Naive thymus-derived CD8-positive, alpha-beta T cell (primary cell): ENCODE measurements around the gene STAU1. TPM values are rescaled to one million over a fixed set of nuclear protein-coding genes. Genes with fewer than 3 reads are reported as not detected.
A peak's percentile ranks its signal among the peaks of the same experiment; 100 is the strongest.

Experiments
- ATAC-seq, 2 donors: fragments of 150-1000 bp; cut with Tn5 transposase in 1 of 2; sonication (Bioruptor Pico), chemical (Tn5 transposase) in 1 of 2; 1 replicate in 1 of 2; 2 replicates in 1 of 2; pipeline ENCODE4 v1.10.0; 2021; ENCODE audit warnings: mild to moderate bottlenecking in 2 of 2, moderate library complexity in 2 of 2
- POLR2A ChIA-PET: fragments of 350-600 bp; sonication (Branson Sonifier 250); formaldehyde crosslinking; loops from one replicate; lab custom pipeline; 2021; ENCODE audit warnings: antibody characterized with exemption; lab: Charles Lee
- DNase-seq, 10 donors: peaks; one replicate each; pipeline versions ENCODE4 v3.0.0 to v3.0.0-alpha.2; 2020 to 2022
- H3K27ac Mint-ChIP-seq, 10 donors: one replicate each; pipeline ENCODE4 v1.8.0; 2020 to 2022; ENCODE audit warnings: mild to moderate bottlenecking in 10 of 10, mixed read lengths in 10 of 10, moderate library complexity in 4 of 10, inconsistent platforms in 1 of 10
- H3K27me3 Mint-ChIP-seq, 5 donors: one replicate each; pipeline ENCODE4 v1.8.0; 2021 to 2022; ENCODE audit warnings: mixed read lengths in 5 of 5
- H3K36me3 Mint-ChIP-seq, 3 donors: one replicate each; pipeline ENCODE4 v1.8.0; 2020 to 2022; ENCODE audit warnings: mixed read lengths in 3 of 3, mild to moderate bottlenecking in 2 of 3, inconsistent platforms in 1 of 3
- H3K4me1 Mint-ChIP-seq, 4 donors: one replicate each; pipeline ENCODE4 v1.8.0; 2021 to 2022; ENCODE audit warnings: mixed read lengths in 4 of 4
- H3K4me3 Mint-ChIP-seq, 10 donors: one replicate each; pipeline ENCODE4 v1.8.0; 2020 to 2022; ENCODE audit warnings: mild to moderate bottlenecking in 10 of 10, mixed read lengths in 10 of 10, moderate library complexity in 6 of 10, inconsistent platforms in 1 of 10
- H3K9me3 Mint-ChIP-seq, 9 donors: one replicate each; pipeline ENCODE4 v1.8.0; 2020 to 2022; ENCODE audit warnings: mixed read lengths in 9 of 9, mild to moderate bottlenecking in 3 of 9, inconsistent platforms in 1 of 9, moderate library complexity in 1 of 9
- polyA plus RNA-seq, 3 donors: library from polyadenylated mRNA; unstranded; fragments of 300-500 nt; fragmentation: Illumina TruSeq; gene quantifications; one replicate each; pipeline ENCODE4 v1.2.3, GENCODE V29; 2021
- total RNA-seq, 8 experiments: library from RNA in 2 of 8; stranded (reverse) in 2 of 8; gene quantifications; one replicate each; pipeline ENCODE4 v1.2.3 and lab custom pipeline; 2021 to 2026

The STAU1 gene
- total and polyA plus RNA-seq, 5 experiments from 2014 or later: 28.5 to 45.3 (median 34.7) TPM

DNA sequence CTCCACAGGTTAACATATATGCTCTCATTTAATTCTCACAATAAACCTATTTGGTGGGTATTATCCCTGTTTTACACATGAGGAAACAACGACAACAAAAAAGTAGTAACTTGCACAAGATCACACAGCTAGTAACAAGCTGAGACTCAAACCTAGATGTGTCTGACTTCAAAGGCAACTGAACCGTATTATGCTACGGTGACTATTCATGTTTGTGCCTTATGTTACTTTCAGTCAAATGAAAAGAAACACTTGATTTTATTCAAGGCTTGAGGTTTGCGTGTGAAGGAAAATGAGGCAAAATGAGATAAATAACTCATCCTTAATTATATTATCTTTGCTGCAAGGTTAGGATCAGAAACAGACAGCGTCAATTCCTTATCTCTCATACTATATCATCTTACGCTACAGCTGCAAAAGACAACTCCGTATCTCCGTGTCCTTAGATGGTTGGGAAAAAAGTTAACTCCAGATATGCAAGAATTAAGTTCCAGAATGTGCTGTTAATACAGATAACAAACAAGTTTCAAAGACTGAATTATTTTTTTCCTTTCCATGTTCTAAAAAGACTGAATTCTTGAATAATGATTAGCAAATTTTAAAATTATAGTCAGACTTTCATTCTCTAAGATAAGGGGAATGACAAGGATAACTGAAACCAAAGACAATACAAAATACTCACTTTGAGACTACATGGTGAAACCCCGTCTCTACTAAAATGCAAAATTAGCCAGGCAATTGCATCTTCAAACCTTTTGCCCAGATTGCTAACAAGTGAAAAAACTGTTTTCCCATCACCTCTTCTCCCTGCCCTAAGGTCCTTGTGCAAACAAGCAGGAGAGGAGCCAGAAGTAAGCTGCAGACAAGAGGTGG lies 27.8 kb downstream of the STAU1 start:
- Mint-ChIP-seq H3K27me3 (no peaks in the 10 kb centered on the region), H3K9me3 (no peaks in the 10 kb centered on the region), H3K4me1 (peaks cover 7 to 59% (median 32%) of the 10 kb centered on the region in 4 donors), H3K4me3 (no peak overlapping the region), H3K27ac (peak overlapping the region in 8 of 10 donors; percentile 5 to 81 (median 34)), H3K36me3 (peaks cover 0 to 64% (median 9%) of the 10 kb centered on the region in 3 donors)
- ATAC-seq (no peak), DNase-seq (no peak)
- POLR2A ChIA-PET: no interaction called here

DNA sequence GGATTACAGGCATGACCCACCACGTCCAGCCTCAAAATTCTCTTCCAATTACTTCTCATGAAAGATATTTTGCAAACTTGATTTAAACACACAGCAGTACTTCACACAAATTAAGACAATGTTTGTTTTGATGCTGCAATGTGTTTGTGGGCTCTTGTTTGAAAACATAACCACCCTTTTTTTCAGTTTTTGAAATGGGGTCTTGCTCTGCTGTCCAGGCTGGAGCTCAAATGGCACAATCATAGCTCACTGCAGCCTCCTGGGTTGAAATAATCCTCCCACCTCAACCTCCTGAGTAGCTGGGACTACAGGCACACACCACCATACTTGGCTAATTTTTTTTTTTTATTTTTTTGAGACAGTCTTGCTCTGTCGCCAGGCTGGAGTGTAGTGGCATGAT lies 31.0 kb downstream of the STAU1 start:
- POLR2A ChIA-PET: no interaction called here
- DNase-seq (no peak), ATAC-seq (no peak)
- Mint-ChIP-seq H3K27me3 (no peaks in the 10 kb centered on the region), H3K27ac (peak overlapping the region in 2 of 10 donors; percentile 3 to 41), H3K36me3 (peaks cover 0 to 73% (median 8%) of the 10 kb centered on the region in 3 donors), H3K4me3 (no peak overlapping the region), H3K4me1 (peaks cover 7 to 55% (median 34%) of the 10 kb centered on the region in 4 donors), H3K9me3 (no peaks in the 10 kb centered on the region)

DNA sequence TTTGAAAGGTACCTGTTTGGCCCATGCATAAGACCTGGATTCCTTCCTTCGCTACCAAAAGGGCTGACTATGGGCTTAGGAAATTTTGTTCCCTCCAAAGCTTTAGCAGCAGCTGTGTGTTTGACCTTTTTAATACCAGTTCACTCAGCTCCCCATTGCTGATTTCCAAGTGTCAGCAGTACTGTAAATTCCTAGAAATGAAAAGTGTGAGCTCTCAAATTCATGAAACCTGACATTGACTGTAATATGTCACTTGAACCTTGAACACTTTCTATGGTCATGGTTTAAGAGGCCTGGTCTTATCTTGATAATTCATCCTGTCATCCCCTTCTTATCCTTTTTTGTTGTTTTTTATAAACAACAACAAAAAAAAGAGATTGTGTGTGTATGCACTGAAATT lies 31.7 kb downstream of the STAU1 start:
- H3K27ac Mint-ChIP-seq: peak overlapping the region in 7 of 10 donors; percentile 4 to 49 (median 39)
- POLR2A ChIA-PET: no interaction called here
- no peaks in the 10 kb centered on the region for H3K27me3 Mint-ChIP-seq
- no peak for DNase-seq
- H3K9me3 Mint-ChIP-seq: no peaks in the 10 kb centered on the region
- H3K4me1 Mint-ChIP-seq: peaks cover 7 to 52% (median 27%) of the 10 kb centered on the region in 4 donors
- H3K36me3 Mint-ChIP-seq: peaks cover 0 to 76% (median 11%) of the 10 kb centered on the region in 3 donors
- ATAC-seq: no peak
- no peak overlapping the region for H3K4me3 Mint-ChIP-seq

DNA sequence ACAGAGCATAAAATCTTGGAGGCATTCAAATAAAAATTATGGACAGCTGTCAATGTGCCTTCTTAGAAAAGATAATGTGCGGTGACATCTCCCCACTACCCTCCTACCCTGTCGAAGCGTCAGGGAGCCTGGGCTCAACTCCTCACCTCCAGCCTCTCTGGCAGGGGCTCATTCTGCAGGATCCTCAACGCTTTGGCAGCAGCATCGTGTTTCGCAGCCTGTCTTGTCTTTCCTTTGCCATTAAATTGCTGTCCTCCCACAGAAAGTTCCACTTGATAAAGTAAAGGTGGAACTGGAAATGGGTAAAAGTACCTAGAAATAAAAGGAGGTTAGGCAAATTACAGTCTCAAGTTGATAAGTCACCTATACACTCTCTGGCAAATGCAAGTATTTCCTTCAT lies 36.7 kb downstream of the STAU1 start:
- Mint-ChIP-seq H3K9me3 (no peaks in the 10 kb centered on the region), H3K4me1 (peaks cover 7 to 34% (median 12%) of the 10 kb centered on the region in 4 donors), H3K36me3 (peaks cover 0 to 84% (median 10%) of the 10 kb centered on the region in 3 donors), H3K27ac (peak overlapping the region in 1 of 10 donors; percentile 43), H3K27me3 (no peaks in the 10 kb centered on the region), H3K4me3 (no peak overlapping the region)
- POLR2A ChIA-PET: interaction anchor here (0.7 kb wide), 1 partner anchor 324 kb away, joined by 3 read pairs; no protein-coding TSS in a partner anchor
- DNase-seq: no peak
- no peak for ATAC-seq

DNA sequence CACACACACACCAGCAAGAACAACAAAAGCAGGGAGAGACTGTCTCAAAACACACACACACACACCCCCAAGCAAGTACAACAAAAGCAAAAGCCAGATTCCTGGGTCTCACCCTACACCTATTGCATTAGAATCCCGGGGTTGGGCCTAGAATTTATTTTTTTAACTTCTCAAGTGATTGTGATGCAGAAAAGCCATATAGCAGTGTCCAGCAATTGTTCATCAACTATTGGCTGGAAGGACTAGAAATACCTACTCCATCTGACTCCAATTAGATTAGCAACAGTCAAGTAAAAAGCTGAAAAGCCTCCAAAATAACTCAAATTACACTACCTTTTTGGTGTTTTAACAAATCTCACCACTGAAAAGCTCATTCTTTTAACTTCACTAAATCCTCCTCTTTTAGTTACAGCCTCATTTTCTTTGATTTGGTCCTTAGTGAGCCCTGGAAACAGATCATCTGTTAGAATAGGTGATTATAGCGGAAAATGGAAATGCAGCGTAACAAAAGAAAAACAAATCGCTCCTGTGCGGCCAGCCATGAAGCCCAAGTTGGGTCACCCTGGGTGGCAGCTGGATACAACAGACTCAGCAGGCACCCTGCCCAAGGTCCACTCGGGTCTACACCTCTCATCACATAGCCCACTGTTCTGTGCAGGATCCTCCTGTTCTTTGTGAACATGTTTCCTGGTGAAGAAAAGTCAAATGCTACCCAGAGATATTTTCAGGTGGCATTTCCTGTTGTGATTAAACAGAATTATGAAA lies 38.7 kb downstream of the STAU1 start:
- no peak for ATAC-seq
- H3K36me3 Mint-ChIP-seq: peaks cover 0 to 88% (median 12%) of the 10 kb centered on the region in 3 donors
- no peaks in the 10 kb centered on the region for H3K27me3 Mint-ChIP-seq
- no peak overlapping the region for H3K4me3 Mint-ChIP-seq
- POLR2A ChIA-PET: no interaction called here
- DNase-seq: no peak
- H3K4me1 Mint-ChIP-seq: peaks cover under 1 to 24% (median 5%) of the 10 kb centered on the region in 4 donors
- H3K9me3 Mint-ChIP-seq: no peaks in the 10 kb centered on the region
- peak overlapping the region in 9 of 10 donors; percentile 23 to 87 (median 71) for H3K27ac Mint-ChIP-seq

DNA sequence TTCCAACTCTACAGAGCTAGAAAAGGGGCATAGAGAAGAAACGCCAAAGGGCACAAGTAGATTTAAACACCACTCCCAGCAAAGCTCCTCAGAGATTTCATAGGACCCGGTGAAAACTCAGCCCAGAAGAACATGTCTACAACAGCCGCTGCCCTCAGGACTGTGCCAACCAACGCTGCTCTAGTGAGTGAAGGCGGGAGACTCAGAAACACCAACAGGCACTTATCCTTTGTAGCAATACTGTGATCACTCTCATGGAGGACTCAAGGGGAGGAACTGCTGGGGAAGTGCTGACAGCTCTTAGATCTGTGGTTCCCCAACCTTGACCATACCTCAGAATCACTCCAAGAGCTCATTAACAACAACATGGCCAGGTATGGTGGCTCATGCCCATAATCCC lies 39.5 kb downstream of the STAU1 start:
- POLR2A ChIA-PET: no interaction called here
- Mint-ChIP-seq H3K27me3 (no peaks in the 10 kb centered on the region), H3K36me3 (peaks cover 0 to 93% (median 17%) of the 10 kb centered on the region in 3 donors), H3K4me3 (no peak overlapping the region), H3K4me1 (peaks cover 6 to 26% (median 7%) of the 10 kb centered on the region in 4 donors), H3K9me3 (no peaks in the 10 kb centered on the region), H3K27ac (peak overlapping the region in 5 of 10 donors; percentile 29 to 84 (median 71))
- DNase-seq: no peak
- ATAC-seq: no peak

DNA sequence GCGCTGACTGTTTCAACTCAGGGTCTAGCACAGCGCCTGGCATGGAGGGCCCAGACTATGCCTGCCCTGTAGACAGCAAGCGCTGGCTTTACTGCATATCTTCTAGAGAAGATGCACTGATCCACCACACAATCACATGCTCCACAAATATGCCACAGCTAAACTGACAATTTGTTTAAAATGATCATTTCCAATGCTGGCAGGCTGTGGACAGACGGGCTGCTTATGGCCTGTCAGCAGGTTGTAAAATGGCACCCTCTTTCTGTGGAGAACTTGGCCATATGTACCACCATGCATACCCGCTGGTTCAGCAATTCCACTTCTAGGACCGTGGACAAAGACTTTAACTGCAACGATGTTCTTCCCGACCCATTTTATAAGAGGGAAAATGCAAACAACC lies 40.8 kb downstream of the STAU1 start:
- Mint-ChIP-seq H3K27me3 (no peaks in the 10 kb centered on the region), H3K36me3 (peaks cover 0 to 92% (median 17%) of the 10 kb centered on the region in 3 donors), H3K9me3 (no peaks in the 10 kb centered on the region), H3K4me3 (no peak overlapping the region), H3K4me1 (peaks cover 10 to 31% (median 12%) of the 10 kb centered on the region in 4 donors), H3K27ac (peak overlapping the region in 7 of 10 donors; percentile 11 to 75 (median 20))
- POLR2A ChIA-PET: no interaction called here
- DNase-seq (no peak), ATAC-seq (no peak)

DNA sequence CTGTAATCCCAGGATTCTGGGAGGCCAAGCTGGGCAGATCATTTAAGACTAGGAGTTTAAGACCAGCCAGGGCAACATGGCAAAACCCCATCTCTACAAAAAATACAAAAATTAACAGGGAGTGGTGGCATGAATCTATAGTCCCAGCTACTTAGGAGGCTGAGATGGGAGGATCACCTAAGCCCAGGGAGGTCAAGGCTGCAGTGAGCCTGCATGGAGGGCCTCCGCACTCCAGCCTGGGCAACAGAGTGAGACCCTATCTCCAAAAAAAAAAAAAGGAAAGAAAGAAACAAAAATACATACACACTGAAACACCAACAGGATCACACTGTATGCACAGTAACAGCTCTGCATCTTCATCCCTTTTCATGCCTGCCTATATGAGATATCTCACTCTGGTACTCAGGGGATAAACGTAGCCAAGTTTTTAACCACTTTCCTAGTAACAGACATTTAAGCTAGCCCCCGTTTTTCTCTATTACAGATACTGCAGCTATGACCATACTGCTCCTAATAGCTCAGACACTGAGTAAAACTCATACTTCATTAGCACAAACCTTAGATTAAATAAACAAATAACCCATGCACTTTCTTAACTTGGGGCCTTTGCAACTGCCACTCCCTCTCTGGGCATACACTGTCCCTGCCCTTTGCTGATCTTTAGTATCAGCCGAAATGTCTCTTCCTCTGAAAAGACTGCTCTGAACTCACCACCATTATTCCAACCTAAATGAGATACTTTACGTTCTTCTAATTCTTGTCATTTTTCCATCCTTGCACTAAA lies 41.5 kb downstream of the STAU1 start:
- Mint-ChIP-seq H3K27ac (peak overlapping the region in 7 of 10 donors; percentile 11 to 75 (median 41)), H3K4me1 (peaks cover 10 to 28% (median 12%) of the 10 kb centered on the region in 4 donors), H3K4me3 (no peak overlapping the region), H3K36me3 (peaks cover 0 to 85% (median 13%) of the 10 kb centered on the region in 3 donors), H3K27me3 (no peaks in the 10 kb centered on the region), H3K9me3 (no peaks in the 10 kb centered on the region)
- POLR2A ChIA-PET: interaction anchor here (0.6 kb wide), 1 partner anchor 1750 kb away, joined by 3 read pairs; no protein-coding TSS in a partner anchor
- ATAC-seq (no peak), DNase-seq (no peak)

DNA sequence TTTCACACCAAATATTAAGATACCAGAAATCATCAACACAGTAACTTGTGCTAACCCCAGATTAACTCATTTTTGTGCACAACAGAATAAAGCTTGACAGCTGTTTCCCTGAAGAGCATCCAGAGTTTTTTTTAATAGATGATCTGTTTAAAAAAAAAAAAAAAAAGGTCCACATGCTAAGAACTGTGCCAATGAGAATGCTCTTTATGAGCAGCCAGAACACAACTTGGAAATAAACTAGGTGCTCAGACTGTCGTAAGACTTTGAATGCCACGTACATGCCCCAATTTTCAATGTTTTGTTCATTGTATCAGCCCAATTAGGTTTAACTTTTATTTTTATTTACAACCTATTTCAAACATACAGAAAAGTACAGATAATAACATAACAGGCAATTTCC lies 47.3 kb downstream of the STAU1 start:
- ATAC-seq (no peak), DNase-seq (no peak)
- no peaks in the 10 kb centered on the region for H3K27me3 Mint-ChIP-seq
- peaks cover 0 to 58% (median 7%) of the 10 kb centered on the region in 3 donors for H3K36me3 Mint-ChIP-seq
- peak overlapping the region in 3 of 10 donors; percentile 61 to 76 (median 73) for H3K27ac Mint-ChIP-seq
- no peaks in the 10 kb centered on the region for H3K9me3 Mint-ChIP-seq
- peaks cover 6 to 26% (median 17%) of the 10 kb centered on the region in 4 donors for H3K4me1 Mint-ChIP-seq
- H3K4me3 Mint-ChIP-seq: no peak overlapping the region
- POLR2A ChIA-PET: no interaction called here

DNA sequence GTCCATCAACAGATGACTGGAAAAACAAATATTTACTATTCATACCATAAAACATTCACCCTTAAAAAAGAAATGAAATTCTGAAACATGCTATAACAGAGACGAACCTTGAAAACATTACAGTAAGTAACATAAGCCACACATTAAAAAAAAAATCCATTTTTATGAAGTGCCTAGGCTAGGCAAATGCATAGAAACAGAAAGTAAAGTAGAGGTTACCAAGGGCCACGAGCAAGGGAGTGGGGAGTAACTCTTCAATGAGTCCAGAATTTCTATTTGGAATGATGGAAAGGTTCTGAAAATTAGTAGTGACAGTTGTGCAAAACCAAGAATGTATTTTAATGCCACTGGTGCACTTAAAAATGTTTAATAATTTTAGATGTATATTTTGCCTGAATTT lies 47.7 kb downstream of the STAU1 start:
- Mint-ChIP-seq H3K27ac (peak overlapping the region in 6 of 10 donors; percentile 1 to 73 (median 42)), H3K4me3 (no peak overlapping the region), H3K9me3 (no peaks in the 10 kb centered on the region), H3K4me1 (peaks cover 6 to 26% (median 17%) of the 10 kb centered on the region in 4 donors), H3K27me3 (no peaks in the 10 kb centered on the region), H3K36me3 (peaks cover 0 to 58% (median 7%) of the 10 kb centered on the region in 3 donors)
- POLR2A ChIA-PET: no interaction called here
- no peak for ATAC-seq
- DNase-seq: no peak

DNA sequence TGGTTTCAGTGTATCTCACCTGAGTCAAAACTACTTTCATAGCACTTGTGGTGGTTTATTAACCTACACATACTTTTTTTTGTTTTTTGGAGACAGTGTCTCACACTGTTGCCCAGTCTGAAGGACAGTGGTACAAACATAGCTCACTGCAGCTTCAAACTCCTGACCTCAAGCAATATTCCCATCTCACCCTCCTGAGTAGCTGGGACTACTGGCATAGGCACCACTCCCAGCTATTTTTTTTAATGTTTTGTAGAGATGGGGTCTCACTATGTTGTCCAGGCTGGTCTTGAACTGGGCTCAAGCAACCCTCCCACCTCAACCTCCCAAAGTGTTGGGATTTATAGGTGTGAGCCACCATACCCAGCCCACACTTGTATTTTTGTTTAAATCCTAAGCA lies 49.7 kb downstream of the STAU1 start:
- Mint-ChIP-seq H3K4me1 (peaks cover 9 to 18% (median 13%) of the 10 kb centered on the region in 4 donors), H3K4me3 (no peak overlapping the region), H3K27ac (peak overlapping the region in 5 of 10 donors; percentile 49 to 91 (median 61)), H3K27me3 (no peaks in the 10 kb centered on the region), H3K36me3 (peaks cover 0 to 58% (median 0%) of the 10 kb centered on the region in 3 donors), H3K9me3 (no peaks in the 10 kb centered on the region)
- ATAC-seq (no peak), DNase-seq (no peak)
- POLR2A ChIA-PET: no interaction called here
